C4-2B (cell line): ENCODE data around the gene LBX2.

ENCODE experiments used
- ZFX ChIP-seq: fragments of 450-650 bp; IDR thresholded peaks from 2 replicates; pipeline ENCODE4 v1.6.1; 2017
- TF ChIP-seq, protein P1 (sequence below): fragments of 450-650 bp; conservative IDR thresholded peaks from 2 replicates; pipeline ENCODE4 v1.5.1; 2017; ENCODE audit warnings: mild to moderate bottlenecking

DNA sequence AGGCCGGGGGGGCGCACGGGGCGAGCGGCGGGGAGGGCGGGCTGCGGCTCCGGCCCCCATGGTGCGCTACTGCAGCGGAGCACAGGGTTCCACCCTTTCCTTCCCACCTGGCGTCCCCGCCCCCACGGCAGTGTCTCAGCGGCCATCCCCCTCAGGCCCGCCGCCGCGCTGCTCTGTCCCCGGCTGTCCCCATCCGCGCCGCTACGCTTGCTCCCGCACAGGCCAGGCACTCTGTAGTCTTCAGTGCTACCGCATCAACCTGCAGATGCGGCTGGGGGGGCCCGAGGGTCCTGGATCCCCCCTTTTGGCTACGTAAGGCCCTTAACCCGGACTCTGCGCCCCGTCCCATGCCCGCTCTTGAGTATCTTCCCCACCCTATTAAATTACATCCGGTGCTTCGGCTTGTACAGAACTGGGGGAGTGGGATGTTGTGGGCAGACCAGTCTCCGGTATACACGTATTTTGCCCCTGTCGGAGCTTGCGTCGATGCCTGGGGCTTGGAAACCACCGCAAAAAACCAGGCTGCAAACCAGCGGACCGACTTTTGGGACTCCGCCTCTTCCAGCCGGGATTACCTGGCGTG lies 41.8 kb downstream of the LBX2 start:
- TF ChIP-seq, protein P1, sequence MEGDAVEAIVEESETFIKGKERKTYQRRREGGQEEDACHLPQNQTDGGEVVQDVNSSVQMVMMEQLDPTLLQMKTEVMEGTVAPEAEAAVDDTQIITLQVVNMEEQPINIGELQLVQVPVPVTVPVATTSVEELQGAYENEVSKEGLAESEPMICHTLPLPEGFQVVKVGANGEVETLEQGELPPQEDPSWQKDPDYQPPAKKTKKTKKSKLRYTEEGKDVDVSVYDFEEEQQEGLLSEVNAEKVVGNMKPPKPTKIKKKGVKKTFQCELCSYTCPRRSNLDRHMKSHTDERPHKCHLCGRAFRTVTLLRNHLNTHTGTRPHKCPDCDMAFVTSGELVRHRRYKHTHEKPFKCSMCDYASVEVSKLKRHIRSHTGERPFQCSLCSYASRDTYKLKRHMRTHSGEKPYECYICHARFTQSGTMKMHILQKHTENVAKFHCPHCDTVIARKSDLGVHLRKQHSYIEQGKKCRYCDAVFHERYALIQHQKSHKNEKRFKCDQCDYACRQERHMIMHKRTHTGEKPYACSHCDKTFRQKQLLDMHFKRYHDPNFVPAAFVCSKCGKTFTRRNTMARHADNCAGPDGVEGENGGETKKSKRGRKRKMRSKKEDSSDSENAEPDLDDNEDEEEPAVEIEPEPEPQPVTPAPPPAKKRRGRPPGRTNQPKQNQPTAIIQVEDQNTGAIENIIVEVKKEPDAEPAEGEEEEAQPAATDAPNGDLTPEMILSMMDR, result no peak
- no peak for TF ChIP-seq ZFX
